ENCODE measurements around the gene TMEM176A.

GRCh38 chr7:150852371-150852905 lies 51.9 kb downstream of the TMEM176A start, which contains the start of gene AOC1:
- TF ChIP-seq POLR2A (IDR thresholded peaks at IDR 0.05; ENCODE audit: low read depth, low read length), result no peak
- TF ChIP-seq SPI1 (IDR thresholded peaks at IDR 0.05; ENCODE audit: low read depth, low read length), result no peak
- TF ChIP-seq POLR2AphosphoS5 (IDR thresholded peaks at IDR 0.05; ENCODE audit: low read depth, low read length), result no peak
- no peak for TF ChIP-seq TAF1 (IDR thresholded peaks at IDR 0.05; ENCODE audit: low read depth, low read length)
- no peak for TF ChIP-seq PAX5 (IDR thresholded peaks at IDR 0.05; ENCODE audit: insufficient read depth, low read length, severe bottlenecking)
- no peak for TF ChIP-seq POU2F2 (IDR thresholded peaks at IDR 0.05; ENCODE audit: low read depth, low read length)

Measured in GM12891 (cell line).